ENCODE results near the gene NEU4.
"Not testable (repeated sequence)": the region's sequence is repeated elsewhere in the genome, so short reads cannot be mapped to it uniquely, and the experiment has no call there.

NEU4 gene

GRCh38 chr2:241799522-241800197 lies 9.3 kb upstream of the NEU4 start:
- no peak for DNase-seq (ENCODE audit: low spot score)

DNA sequence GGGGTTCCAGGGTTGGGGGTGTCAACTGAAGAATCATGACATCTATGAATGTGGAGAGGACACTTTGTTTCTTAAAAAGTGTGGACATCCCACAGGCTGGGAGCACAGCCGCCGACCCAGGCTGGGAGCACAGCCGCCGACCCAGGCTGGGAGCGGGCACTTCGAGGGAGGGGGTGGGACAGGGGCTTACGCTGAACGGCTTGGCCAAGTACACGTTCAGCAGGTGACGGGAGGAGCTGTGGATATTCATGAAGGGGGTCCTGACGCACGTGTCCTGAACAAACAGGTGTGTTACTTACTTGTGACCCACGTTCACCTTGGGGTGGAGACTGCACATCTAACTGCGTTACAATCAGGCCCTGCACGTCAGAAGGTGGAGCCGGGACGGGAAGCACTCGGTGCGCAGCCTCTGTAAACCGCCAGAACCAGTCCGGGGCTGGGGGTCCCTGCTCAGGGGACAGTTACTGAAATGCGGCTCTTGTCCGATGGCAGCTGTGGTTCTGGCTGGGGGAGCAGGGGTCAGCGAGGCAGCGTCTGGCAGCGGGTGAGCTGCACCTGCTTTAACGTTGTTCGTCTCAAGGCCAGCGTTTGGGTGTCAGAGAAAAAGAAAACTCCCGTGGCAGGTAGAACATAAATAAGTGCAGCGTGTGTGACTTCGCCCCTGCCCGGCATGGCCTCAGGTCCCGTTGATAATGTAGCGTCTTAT lies 8.6 kb upstream of the NEU4 start:
- not testable (repeated sequence) for DNase-seq (ENCODE audit: low spot score)

GRCh38 chr2:241801611-241802420 lies 7.2 kb upstream of the NEU4 start:
- no peak for DNase-seq (ENCODE audit: low spot score)

DNA sequence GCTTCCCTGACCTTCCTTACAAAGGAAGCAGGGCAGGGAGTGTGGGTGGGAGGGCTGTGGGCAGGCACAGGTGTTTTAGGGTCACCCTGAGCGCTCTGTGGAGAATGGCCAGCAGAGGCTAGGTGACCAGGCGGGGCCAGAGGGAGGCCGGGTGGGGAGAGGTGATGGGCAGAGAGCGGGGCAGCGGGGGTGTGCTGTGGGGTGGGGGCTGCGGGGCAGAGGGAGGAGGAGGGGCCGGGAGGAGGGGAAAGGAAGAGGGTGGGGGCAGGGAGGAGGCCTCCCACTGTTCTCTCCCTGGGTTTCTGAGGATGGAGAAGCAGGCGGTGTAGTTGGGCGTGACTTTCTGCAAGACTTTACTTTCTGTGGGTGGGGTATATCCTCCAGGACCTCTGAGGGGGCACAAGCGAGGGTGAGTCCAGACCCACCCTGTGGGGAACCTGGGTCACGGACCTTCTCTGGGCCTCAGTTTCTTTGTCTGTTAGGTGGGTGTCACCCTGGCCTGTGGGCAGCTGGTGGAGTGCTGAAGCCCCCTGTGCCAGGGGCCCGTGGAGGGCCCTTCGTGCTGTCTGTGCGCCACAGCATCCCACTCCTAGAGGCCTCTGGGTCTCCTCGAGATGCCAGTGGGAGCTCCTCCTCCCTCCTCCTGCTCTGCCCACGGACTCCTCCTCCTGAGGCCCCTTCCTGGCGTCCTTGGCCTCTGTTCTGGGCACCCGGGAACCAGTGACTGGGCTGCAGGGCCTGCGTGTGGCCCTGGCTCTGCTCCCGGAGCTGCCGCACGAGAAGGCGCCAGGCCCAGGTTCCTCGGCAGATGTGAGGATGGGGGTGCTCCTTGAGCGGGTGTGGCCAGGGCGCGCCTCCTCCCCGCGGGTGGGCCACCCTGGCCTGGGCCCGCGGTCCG lies 6.3 kb upstream of the NEU4 start:
- peak; percentile 14 for DNase-seq (ENCODE audit: low spot score)

DNA sequence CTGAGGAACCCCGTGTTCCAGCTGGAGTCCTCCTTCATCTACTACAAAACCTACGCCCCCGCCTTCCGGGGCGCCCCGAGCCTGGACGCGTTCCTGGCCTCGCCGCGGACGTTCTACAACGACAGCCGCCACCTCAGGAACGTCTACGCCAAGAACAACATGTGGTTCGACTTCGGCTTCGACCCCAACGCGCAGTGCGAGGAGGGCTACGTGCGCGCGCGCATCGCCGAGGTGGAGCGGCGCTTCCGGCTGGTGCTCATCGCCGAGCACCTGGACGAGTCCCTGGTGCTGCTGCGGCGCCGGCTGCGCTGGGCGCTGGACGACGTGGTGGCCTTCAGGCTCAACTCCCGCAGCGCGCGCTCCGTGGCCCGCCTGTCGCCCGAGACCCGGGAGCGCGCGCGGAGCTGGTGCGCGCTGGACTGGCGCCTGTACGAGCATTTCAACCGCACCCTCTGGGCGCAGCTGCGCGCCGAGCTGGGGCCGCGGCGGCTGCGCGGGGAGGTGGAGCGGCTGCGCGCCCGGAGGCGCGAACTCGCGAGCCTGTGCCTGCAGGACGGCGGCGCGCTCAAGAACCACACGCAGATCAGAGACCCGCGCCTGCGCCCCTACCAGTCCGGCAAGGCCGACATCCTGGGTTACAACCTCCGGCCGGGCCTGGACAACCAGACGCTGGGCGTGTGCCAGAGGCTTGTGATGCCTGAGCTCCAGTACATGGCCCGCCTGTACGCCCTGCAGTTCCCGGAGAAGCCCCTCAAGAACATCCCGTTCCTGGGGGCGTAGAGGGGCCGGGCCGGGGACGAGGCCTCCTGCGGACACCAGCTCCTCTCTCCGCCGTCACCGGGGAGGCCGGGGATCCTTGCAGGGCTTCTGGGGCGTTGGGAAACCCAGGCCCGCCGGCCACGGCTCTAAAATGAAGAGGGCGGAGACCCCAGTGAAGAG lies 5.3 kb upstream of the NEU4 start:
- peak; percentile 83 for DNase-seq (ENCODE audit: low spot score)

- peak; percentile 9 for DNase-seq (ENCODE audit: low spot score)
These were observed 4.4 kb upstream of the NEU4 start for GRCh38 chr2:241804326-241805229.

DNA sequence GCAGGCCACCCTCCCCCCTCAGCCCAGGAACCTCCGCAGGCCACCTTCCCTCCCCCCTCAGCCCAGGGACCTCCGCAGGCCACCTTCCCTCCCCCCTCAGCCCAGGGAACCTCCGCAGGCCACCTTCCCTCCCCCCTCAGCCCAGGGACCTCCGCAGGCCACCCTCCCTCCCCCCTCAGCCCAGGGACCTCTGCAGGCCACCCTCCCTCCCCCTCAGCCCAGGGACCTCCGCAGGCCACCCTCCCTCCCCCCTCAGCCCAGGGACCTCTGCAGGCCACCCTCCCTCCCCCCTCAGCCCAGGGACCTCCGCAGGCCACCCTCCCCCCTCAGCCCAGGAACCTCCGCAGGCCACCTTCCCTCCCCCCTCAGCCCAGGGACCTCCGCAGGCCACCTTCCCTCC lies 2.8 kb upstream of the NEU4 start:
- DNase-seq (ENCODE audit: low spot score): not testable (repeated sequence)

DNA sequence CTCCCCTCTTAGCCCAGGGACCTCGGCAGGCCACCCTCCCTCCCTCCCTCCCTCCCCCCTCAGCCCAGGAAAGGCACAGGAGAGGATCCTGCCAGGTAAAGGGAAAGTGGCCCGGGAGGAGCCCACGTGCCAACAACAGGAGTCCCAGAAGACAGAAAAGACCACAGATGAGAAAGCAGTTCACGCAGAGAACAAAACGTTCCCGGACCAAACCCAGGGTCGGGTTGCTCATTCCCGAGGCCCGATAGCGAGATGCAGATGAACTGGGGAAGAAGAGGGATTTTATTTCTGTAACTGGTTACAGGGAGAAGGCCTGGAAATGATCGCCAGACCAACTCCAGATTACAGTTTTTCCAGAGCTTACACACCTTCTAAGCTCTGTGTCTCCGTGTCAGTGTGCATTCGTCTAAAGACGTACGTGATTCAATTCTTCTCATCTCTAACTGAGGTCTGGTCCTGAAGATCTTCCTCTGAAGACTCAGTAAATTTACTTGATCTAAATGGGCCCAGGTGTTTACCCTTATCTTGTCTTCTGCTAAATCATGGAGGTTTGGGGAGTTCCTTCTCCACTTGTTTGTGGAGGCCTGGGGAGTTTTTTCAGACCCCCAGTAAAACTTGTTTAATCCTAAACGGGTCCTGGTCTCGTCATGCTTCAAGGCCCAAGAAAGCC lies 807 bp upstream of the NEU4 start:
- no peak for DNase-seq (ENCODE audit: low spot score)

DNA sequence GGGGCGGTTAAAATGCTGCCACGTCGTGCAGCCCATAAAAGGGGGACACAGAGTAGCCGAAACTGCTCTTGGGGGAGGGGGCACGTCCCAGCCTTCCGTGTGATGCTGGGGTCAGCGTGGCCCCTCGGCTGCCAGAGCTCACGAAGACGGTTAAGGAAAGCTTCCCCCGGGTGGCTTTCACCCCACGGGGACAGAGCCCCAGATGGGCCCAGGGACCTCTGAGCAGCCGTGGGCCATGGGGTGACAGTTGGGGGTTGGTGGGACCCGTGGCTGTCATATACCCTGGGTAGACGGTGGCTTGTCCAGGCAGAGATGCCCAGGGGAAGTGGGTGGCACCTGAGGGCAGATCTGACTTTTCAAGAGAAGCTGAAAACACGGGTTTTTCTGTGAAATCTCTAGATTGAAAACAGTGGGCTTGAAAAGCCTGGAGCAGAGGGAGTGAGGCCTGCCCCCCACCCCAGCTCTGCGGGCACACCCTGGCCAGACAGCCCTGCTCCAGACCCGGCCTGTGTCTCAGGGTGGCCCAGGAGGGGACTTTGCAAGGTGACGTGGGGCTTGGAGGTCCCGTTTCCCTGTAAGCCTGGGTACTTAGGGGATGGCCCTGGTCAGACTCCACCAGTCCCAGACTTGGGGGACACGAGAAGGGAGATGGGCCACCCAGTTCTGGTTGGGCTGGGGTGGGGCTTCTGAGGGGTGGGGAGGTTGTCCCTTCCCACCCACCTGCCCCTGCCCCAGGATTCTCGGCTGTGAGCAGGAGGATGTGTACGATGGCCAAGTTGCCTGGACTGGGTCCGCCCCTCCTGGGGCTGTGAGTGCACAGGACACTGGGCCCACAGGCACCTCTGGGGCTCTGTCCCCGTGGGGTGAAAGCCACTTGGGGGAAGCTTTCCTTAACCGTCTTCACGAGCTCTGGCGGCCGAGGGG lies 652 bp downstream of the NEU4 start:
- DNase-seq (ENCODE audit: low spot score): peak; percentile 9

DNA sequence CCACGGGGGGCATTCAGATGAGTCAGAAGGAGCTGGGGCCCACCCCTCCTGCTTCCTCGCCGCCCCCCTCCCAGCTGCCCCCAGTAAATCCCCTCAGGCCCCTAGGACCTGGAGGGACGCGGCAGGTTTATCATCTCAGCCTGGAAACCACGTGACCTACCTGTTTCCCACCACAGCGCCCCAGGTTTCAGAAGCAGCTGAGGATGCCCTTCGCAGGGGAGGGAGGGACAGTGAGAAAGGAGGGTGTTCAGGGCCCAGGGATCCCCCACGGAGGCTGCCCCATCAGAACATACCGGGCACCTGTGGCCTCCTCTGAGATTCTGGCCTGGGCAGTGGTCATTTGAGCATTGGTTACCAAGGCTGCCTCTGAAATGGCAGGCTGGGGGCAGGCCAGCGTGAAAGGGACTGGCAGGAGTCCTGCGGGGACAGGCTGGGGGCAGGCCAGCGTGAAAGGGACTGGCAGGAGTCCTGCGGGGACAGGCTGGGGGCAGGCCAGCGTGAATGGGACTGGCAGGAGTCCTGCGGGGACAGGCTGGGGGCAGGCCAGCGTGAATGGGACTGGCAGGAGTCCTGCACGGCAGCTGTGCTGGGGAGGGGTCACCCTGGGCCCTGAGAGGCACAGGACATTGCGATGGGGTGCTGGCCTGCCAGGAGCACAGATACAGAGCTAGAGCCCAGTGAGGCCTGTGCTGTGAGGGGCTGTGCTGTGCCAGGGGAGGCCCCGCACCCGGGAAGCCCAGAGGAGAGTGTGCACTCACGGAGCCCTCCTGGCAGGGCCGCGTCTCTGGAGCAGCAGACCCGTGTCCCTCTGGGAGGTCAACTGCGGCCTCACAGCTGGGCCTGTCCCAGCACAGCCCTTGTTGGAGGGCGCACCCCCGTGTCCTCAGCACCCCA lies 1.6 kb downstream of the NEU4 start:
- DNase-seq (ENCODE audit: low spot score): peak; percentile 14

- DNase-seq (ENCODE audit: low spot score): peak; percentile 26
These were observed 2.4 kb downstream of the NEU4 start for GRCh38 chr2:241811201-241811951.

- no peak for DNase-seq (ENCODE audit: low spot score)
These were observed 3.1 kb downstream of the NEU4 start for GRCh38 chr2:241811952-241812729.

DNA sequence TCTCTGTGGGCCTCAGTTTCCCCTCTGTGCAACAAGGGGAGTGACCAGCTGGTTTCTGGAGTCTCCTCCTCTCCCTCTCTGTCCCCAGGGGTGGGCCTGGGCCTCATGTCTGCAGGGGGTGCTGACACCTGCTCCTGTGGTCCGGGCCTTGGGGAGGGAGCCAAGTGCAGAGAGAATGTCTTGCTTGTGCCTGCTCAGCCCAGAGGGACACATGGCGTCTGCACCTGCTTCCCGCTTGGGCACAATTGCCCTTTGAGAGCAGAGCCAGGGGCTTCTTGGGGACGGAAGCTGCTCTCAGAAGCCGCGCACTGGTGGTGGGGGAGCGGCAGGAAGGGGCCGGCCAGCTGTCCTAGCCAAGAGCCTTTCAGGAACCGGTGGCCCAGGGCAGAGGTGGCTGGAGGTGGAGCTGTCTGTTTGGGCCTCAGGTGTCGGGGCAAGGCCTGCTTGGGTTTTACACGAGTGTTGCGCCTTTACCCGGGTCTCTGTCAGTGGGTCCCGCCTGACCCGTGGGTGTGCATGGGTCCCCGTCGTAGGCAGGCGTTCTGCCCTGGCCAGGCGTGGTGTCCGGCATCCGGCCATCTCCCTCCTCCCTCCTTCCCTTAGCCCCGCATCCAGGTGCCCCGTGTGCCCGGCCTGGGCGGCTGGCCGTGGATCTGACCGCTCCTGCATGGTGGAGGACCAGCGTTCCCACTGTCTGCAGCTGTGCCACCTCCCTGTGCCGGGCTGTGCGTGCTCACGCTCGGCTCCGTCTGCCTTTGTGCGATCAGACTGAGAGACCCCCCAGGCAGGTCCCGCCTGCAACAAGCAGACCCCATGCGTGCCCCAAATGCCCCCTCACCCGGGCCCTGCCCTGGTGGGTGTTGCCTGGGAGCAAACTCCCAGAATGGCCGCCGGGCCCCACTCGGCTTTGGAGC lies 4.0 kb downstream of the NEU4 start:
- no peak for DNase-seq (ENCODE audit: low spot score)

DNA sequence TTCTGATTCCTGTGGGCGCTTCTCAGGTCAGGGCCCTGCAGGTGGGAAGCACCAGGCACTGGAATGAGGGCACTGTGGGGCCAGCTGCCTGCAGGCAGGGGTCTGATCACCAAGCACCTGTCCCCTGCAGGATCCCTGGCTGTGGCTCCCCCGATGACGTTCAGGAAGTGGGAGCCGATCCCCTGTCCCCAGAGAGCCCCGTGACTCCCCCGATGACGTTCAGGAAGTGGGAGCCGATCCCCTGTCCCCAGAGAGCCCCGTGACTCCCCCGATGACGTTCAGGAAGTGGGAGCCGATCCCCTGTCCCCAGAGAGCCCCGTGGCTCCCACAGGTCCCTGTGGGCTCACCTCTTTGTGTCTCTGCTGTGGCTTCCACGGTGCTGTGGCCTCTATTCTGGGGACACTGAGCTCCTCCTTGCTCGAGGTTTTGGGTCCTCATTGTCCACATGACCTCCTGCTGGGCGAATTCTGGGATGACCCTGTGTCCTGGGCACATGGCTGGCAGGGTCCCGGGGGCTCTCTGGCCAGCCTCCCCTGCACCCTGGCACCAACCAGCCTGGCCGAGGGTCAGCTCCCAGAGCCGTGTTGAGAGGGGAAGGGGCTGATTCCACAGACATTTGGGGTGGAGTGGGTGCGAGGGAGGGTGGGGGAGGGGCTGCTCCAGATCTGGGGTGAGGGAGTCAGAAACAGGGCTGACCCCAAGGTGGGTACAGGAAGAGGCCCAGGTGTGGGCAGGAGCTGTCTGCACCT lies 4.8 kb downstream of the NEU4 start:
- no peak for DNase-seq (ENCODE audit: low spot score)
